Naive B cell (primary cell): ENCODE data around the gene IL6ST. TPM values are rescaled to one million over a fixed set of nuclear protein-coding genes. Genes with fewer than 3 reads are reported as not detected.

Experiments
- ATAC-seq, 2 donors: fragments of 150-1000 bp; cut with Tn5 transposase; 2 replicates each; pipeline ENCODE4 v1.10.0; 2021; ENCODE audit warnings: low read depth in 2 of 2, mild to moderate bottlenecking in 2 of 2, moderate library complexity in 2 of 2
- DNase-seq: peaks from one replicate; pipeline ENCODE4 v3.0.0; 2022
- H3K27ac Mint-ChIP-seq, 6 donors: one replicate each; pipeline ENCODE4 v1.8.0; 2020 to 2022; ENCODE audit warnings: mild to moderate bottlenecking in 6 of 6, mixed read lengths in 6 of 6, moderate library complexity in 5 of 6, inconsistent platforms in 2 of 6
- H3K27me3 Mint-ChIP-seq, 3 donors: one replicate each; pipeline ENCODE4 v1.8.0; 2021 to 2022; ENCODE audit warnings: mixed read lengths in 3 of 3, mild to moderate bottlenecking in 1 of 3
- H3K36me3 Mint-ChIP-seq, 2 donors: one replicate each; pipeline ENCODE4 v1.8.0; 2020 to 2022; ENCODE audit warnings: mixed read lengths in 2 of 2, inconsistent platforms in 1 of 2, mild to moderate bottlenecking in 1 of 2
- H3K4me1 Mint-ChIP-seq, 3 donors: one replicate each; pipeline ENCODE4 v1.8.0; 2020 to 2022; ENCODE audit warnings: mixed read lengths in 3 of 3, inconsistent platforms in 1 of 3, mild to moderate bottlenecking in 1 of 3, moderate library complexity in 1 of 3
- H3K4me3 Mint-ChIP-seq, 8 donors: one replicate each; pipeline ENCODE4 v1.8.0; 2020 to 2022; ENCODE audit warnings: mild to moderate bottlenecking in 8 of 8, mixed read lengths in 8 of 8, moderate library complexity in 8 of 8, inconsistent platforms in 2 of 8
- H3K9me3 Mint-ChIP-seq, 7 donors: one replicate each; pipeline ENCODE4 v1.8.0; 2020 to 2022; ENCODE audit warnings: mixed read lengths in 7 of 7, mild to moderate bottlenecking in 5 of 7, inconsistent platforms in 2 of 7, moderate library complexity in 1 of 7
- polyA plus RNA-seq, 6 donors: library from polyadenylated mRNA; unstranded; fragments of 300-500 nt; fragmentation: Illumina TruSeq; gene quantifications; one replicate each; pipeline ENCODE4 v1.2.3, GENCODE V29; 2021; ENCODE audit warnings: low read depth in 6 of 6

IL6ST gene
- polyA plus RNA-seq, 6 donors from 2014 or later = 3.2 to 19.8 (median 8.2) TPM

DNA sequence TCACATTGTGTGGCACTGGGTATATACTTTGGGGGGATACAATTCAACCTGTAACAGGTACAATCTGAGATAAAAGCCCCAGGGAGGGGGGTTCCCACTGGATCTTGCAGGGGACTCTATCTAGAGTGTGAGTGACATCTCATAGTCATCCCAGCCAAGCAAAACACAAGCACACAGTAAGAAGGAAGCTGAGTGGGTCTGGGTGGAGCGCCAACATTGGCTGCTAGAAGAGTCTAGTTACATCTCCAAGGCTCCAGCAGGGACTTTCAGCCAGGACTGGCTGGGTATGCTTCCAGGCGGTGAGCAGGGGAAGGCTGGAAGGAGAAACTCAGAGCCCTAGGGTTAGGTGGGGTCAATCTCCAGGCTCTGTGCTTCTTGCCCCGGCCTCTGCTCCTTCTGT lies 90.6 kb downstream of the IL6ST start:
- Mint-ChIP-seq H3K4me3 (no peak overlapping the region), H3K4me1 (peaks cover 4 to 11% (median 9%) of the 10 kb centered on the region in 3 donors), H3K27ac (no peak overlapping the region), H3K36me3 (no peaks in the 10 kb centered on the region), H3K9me3 (peaks cover 0 to 2% (median 0%) of the 10 kb centered on the region in 7 donors), H3K27me3 (peaks cover 5 to 36% (median 31%) of the 10 kb centered on the region in 3 donors)
- no peak for DNase-seq
- ATAC-seq = no peak

GRCh38 chr5:55903121-55903701 lies 91.6 kb downstream of the IL6ST start:
- ATAC-seq = peak; percentile 87 to 97
- peak overlapping the region in 1 of 8 donors; percentile 15 for H3K4me3 Mint-ChIP-seq
- peak overlapping the region in 4 of 6 donors; percentile 27 to 85 (median 63) for H3K27ac Mint-ChIP-seq
- no peak for DNase-seq
- peaks cover 5 to 37% (median 31%) of the 10 kb centered on the region in 3 donors for H3K27me3 Mint-ChIP-seq
- no peaks in the 10 kb centered on the region for H3K36me3 Mint-ChIP-seq
- peaks cover 4 to 11% (median 9%) of the 10 kb centered on the region in 3 donors for H3K4me1 Mint-ChIP-seq
- no peaks in the 10 kb centered on the region for H3K9me3 Mint-ChIP-seq

GRCh38 chr5:55902696-55903095 lies 92.1 kb downstream of the IL6ST start:
- Mint-ChIP-seq H3K27me3 (peaks cover 5 to 40% (median 33%) of the 10 kb centered on the region in 3 donors), H3K9me3 (no peaks in the 10 kb centered on the region), H3K27ac (peak overlapping the region in 2 of 6 donors; percentile 63), H3K4me3 (no peak overlapping the region), H3K4me1 (peaks cover 4 to 11% (median 9%) of the 10 kb centered on the region in 3 donors), H3K36me3 (no peaks in the 10 kb centered on the region)
- no peak for DNase-seq
- no peak for ATAC-seq

- ATAC-seq (no peak), DNase-seq (no peak)
- H3K27ac Mint-ChIP-seq = no peak overlapping the region
- H3K9me3 Mint-ChIP-seq = no peaks in the 10 kb centered on the region
- peaks cover 4 to 11% (median 9%) of the 10 kb centered on the region in 3 donors for H3K4me1 Mint-ChIP-seq
- no peak overlapping the region for H3K4me3 Mint-ChIP-seq
- H3K27me3 Mint-ChIP-seq = peaks cover 9 to 45% (median 44%) of the 10 kb centered on the region in 3 donors
- H3K36me3 Mint-ChIP-seq = no peaks in the 10 kb centered on the region
Measured at GRCh38 chr5:55900776-55901175, 94.0 kb downstream of the IL6ST start.

- no peak for ATAC-seq
- Mint-ChIP-seq H3K36me3 (no peaks in the 10 kb centered on the region), H3K4me3 (no peak overlapping the region), H3K27me3 (peaks cover 13 to 38% (median 38%) of the 10 kb centered on the region in 3 donors), H3K4me1 (peaks cover 4 to 11% (median 9%) of the 10 kb centered on the region in 3 donors), H3K27ac (no peak overlapping the region), H3K9me3 (peaks cover 0 to 1% (median 0%) of the 10 kb centered on the region in 7 donors)
- no peak for DNase-seq
Measured at GRCh38 chr5:55900068-55900467, 94.7 kb downstream of the IL6ST start.

DNA sequence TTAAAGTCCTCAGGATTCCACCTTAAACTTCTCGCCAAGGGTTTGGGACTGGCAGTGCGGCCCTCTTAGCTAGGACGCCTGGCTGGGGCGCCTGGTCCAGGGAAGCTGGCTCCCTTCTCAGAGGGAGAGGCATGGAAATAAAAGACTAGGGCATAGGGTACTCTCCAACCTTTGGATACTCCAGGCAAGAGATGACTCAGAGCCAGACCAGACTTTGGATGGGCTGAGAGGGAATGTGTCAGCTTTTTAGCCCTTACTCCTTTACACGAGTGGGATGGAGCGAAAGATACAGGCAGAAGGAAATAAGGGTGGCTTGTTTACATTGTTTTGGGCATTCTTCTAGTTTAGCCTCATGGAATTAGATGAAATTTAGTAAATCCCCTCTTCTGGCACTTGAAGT lies 95.4 kb downstream of the IL6ST start:
- no peak overlapping the region for H3K27ac Mint-ChIP-seq
- H3K4me1 Mint-ChIP-seq = peaks cover 4 to 11% (median 9%) of the 10 kb centered on the region in 3 donors
- no peak for DNase-seq
- peaks cover 0 to 2% (median 0%) of the 10 kb centered on the region in 7 donors for H3K9me3 Mint-ChIP-seq
- ATAC-seq = no peak
- H3K27me3 Mint-ChIP-seq = peaks cover 13 to 36% (median 32%) of the 10 kb centered on the region in 3 donors
- H3K4me3 Mint-ChIP-seq = no peak overlapping the region
- H3K36me3 Mint-ChIP-seq = no peaks in the 10 kb centered on the region

DNA sequence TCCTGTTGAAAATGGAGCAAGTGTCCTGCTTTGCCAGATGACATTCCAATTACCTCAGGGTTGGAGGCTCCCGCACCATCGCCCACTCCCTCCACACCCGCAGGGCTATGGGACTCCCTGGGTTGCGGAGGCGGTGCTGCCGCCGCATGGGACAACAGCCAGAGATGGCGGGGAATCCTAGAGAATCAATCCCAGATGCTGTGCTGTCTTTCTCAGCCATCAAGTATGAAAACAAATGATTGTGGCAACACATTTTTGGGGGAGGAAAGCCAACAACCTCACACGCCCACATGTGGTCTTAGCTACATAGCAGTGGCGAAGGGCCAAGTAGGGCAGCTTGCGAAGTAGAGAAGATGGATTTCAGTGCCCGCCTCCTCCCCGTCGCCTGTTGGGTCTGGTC lies 96.9 kb downstream of the IL6ST start:
- H3K36me3 Mint-ChIP-seq = no peaks in the 10 kb centered on the region
- peaks cover 0 to 3% (median 2%) of the 10 kb centered on the region in 3 donors for H3K4me1 Mint-ChIP-seq
- ATAC-seq (no peak), DNase-seq (no peak)
- no peak overlapping the region for H3K27ac Mint-ChIP-seq
- H3K4me3 Mint-ChIP-seq = no peak overlapping the region
- H3K27me3 Mint-ChIP-seq = peaks cover 13 to 28% (median 25%) of the 10 kb centered on the region in 3 donors
- peaks cover 0 to 2% (median 0%) of the 10 kb centered on the region in 7 donors for H3K9me3 Mint-ChIP-seq

GRCh38 chr5:55897206-55897894 lies 97.4 kb downstream of the IL6ST start:
- H3K9me3 Mint-ChIP-seq = peaks cover 0 to 2% (median 0%) of the 10 kb centered on the region in 7 donors
- H3K36me3 Mint-ChIP-seq = no peaks in the 10 kb centered on the region
- DNase-seq (no peak), ATAC-seq (no peak)
- H3K27ac Mint-ChIP-seq = no peak overlapping the region
- H3K4me1 Mint-ChIP-seq = no peaks in the 10 kb centered on the region
- peaks cover 13 to 28% (median 23%) of the 10 kb centered on the region in 3 donors for H3K27me3 Mint-ChIP-seq
- peak overlapping the region in 1 of 8 donors; percentile 77 for H3K4me3 Mint-ChIP-seq

DNA sequence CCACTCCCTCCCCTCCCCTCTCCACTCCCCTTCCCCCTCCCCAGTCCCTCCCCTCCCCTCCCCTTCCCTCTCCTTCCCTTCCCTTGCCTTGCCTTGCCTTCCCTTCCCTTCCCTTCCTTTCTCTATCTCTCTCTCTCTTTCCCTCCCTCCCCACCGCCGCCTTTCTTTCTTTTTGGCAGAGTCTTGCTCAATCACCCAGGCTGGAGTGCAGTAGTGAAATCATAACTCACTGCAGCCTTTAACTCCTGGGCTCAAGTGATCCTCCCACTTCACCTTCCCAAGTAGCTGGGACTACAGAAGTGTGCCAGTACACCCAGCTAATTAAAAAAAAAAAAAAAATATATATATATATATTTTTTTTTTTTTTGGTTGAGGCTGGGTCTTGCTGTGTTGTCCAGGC lies 98.1 kb downstream of the IL6ST start:
- no peak overlapping the region for H3K4me3 Mint-ChIP-seq
- no peak for DNase-seq

DNA sequence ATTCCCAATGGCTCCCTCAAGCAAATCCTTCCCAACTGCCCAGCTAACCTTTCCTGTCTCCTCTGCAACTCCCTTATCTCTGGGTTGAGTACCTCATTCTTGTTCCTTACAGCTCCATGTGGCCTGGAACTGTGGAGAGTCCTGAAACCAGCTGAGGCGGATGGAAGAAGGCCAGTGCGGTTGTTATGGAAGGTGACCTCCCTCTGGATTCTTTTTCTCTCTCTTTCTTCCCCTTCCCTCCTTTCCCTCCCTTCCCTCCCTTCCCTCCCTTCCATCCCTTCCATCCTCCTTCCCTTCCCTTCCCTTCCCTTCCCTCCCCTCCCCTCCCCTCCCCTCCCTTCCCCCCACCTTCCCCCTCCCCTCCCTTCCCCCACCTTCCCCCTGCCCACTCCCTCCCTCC lies 98.5 kb downstream of the IL6ST start:
- Mint-ChIP-seq H3K4me3 (no peak overlapping the region), H3K27me3 (peaks cover 13 to 26% (median 23%) of the 10 kb centered on the region in 3 donors), H3K36me3 (no peaks in the 10 kb centered on the region), H3K27ac (no peak overlapping the region), H3K9me3 (peaks cover 0 to 5% (median 0%) of the 10 kb centered on the region in 7 donors), H3K4me1 (no peaks in the 10 kb centered on the region)
- no peak for DNase-seq
- no peak for ATAC-seq

More for the DNA sequence above, 98.1 kb downstream of the IL6ST start:
- H3K27ac Mint-ChIP-seq = no peak overlapping the region
- H3K27me3 Mint-ChIP-seq = peaks cover 13 to 28% (median 23%) of the 10 kb centered on the region in 3 donors
- no peaks in the 10 kb centered on the region for H3K36me3 Mint-ChIP-seq
- no peak for ATAC-seq
- peaks cover 0 to 2% (median 0%) of the 10 kb centered on the region in 7 donors for H3K9me3 Mint-ChIP-seq
- no peaks in the 10 kb centered on the region for H3K4me1 Mint-ChIP-seq

- DNase-seq (no peak), ATAC-seq (no peak)
- no peak overlapping the region for H3K4me3 Mint-ChIP-seq
- peaks cover 9 to 17% (median 15%) of the 10 kb centered on the region in 3 donors for H3K27me3 Mint-ChIP-seq
- no peaks in the 10 kb centered on the region for H3K36me3 Mint-ChIP-seq
- peaks cover 0 to 5% (median 0%) of the 10 kb centered on the region in 7 donors for H3K9me3 Mint-ChIP-seq
- peak overlapping the region in 1 of 6 donors; percentile 14 for H3K27ac Mint-ChIP-seq
- H3K4me1 Mint-ChIP-seq = no peaks in the 10 kb centered on the region
Measured at GRCh38 chr5:55895346-55895745, 99.4 kb downstream of the IL6ST start.

DNA sequence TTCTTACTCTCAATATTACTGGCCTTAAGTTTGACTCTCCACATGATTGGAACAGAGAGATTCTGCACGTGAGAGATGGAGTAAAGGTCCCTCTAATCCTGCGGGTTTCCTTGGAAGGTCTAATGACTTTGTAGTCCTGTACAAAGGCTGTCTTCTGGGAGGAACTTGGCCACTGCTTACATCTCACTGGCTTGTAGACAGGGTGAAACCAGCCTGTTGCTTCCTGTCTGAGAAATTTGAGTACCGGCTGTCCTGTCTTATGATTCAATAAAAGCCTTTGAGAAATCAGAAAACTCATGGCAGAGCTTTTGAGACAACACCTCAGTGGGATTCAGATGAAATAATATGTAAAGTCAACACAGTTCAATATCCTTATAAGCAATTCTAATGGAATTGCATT lies 100.6 kb downstream of the IL6ST start:
- DNase-seq (no peak), ATAC-seq (no peak)
- no peak overlapping the region for H3K4me3 Mint-ChIP-seq
- H3K27ac Mint-ChIP-seq = peak overlapping the region in 1 of 6 donors; percentile 58
- H3K36me3 Mint-ChIP-seq = no peaks in the 10 kb centered on the region
- H3K9me3 Mint-ChIP-seq = peaks cover 0 to 5% (median 0%) of the 10 kb centered on the region in 7 donors
- no peaks in the 10 kb centered on the region for H3K4me1 Mint-ChIP-seq
- peaks cover 8 to 13% (median 10%) of the 10 kb centered on the region in 3 donors for H3K27me3 Mint-ChIP-seq

GRCh38 chr5:55892479-55892878 lies 102.3 kb downstream of the IL6ST start:
- no peak for ATAC-seq
- H3K9me3 Mint-ChIP-seq = peaks cover 0 to 5% (median 0%) of the 10 kb centered on the region in 7 donors
- no peak for DNase-seq
- no peak overlapping the region for H3K4me3 Mint-ChIP-seq
- peaks cover 4 to 9% (median 8%) of the 10 kb centered on the region in 3 donors for H3K27me3 Mint-ChIP-seq
- no peaks in the 10 kb centered on the region for H3K36me3 Mint-ChIP-seq
- no peak overlapping the region for H3K27ac Mint-ChIP-seq
- no peaks in the 10 kb centered on the region for H3K4me1 Mint-ChIP-seq

DNA sequence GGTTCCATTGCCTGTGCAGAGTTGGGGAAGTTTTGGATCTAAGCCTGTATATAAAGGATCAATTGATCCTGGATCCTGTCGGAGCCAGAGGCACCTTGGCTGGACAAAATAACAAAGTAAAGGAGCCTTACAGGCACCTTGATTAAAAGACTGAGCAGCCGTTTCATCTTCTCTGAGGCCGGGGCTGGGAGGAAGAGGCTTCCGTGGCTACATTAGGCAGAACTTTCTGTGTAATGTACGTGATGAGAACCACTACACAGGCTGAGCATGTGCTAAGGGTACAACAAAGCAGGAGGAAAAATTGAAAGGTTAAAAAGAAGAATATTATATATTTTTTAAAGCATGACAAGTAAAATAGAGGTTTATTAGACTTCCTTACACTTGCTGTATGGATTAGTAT lies 106.6 kb downstream of the IL6ST start:
- peaks cover 0 to 5% (median 0%) of the 10 kb centered on the region in 7 donors for H3K9me3 Mint-ChIP-seq

More for the DNA sequence above, 106.6 kb downstream of the IL6ST start:
- ATAC-seq = no peak
- no peaks in the 10 kb centered on the region for H3K36me3 Mint-ChIP-seq
- H3K27me3 Mint-ChIP-seq = peaks cover 5 to 23% (median 13%) of the 10 kb centered on the region in 3 donors
- H3K27ac Mint-ChIP-seq = no peak overlapping the region
- no peaks in the 10 kb centered on the region for H3K4me1 Mint-ChIP-seq
- H3K4me3 Mint-ChIP-seq = no peak overlapping the region
- no peak for DNase-seq
